K562 (cell line): ENCODE data around the gene PTPN7. TPM values are rescaled to one million over a fixed set of nuclear protein-coding genes. Genes with fewer than 3 reads are reported as not detected.

Experiments
- CHD2 ChIP-seq: IDR thresholded peaks from 2 replicates; pipeline ENCODE4 v1.6.1; 2011; ENCODE audit warnings: low read depth, low read length
- DACH1 ChIP-seq: fragments of 450-650 bp; IDR thresholded peaks from 2 replicates; pipeline ENCODE4 v1.6.1; 2018; ENCODE audit not compliant: partially characterized antibody
- E2F3 ChIP-seq: fragments of 250-450 bp; sonication (Bioruptor Pico); IDR thresholded peaks from 2 replicates; pipeline ENCODE4 v1.4.0; 2020; ENCODE audit warnings: mild to moderate bottlenecking
- HCFC1 ChIP-seq: IDR thresholded peaks from 2 replicates; pipeline ENCODE4 v1.6.1; 2012; ENCODE audit warnings: low read depth, low read length, improper control_type of control experiment
- HNRNPK ChIP-seq: fragments of 200-400 bp; formaldehyde crosslinking; IDR thresholded peaks from one replicate; pipeline ENCODE4 v1.6.1; 2018; ENCODE audit warnings: mild to moderate bottlenecking, low read depth, low read length; ENCODE audit not compliant: poor library complexity, severe bottlenecking
- NEUROD1 ChIP-seq: fragments of 150-350 bp; IDR thresholded peaks from 2 replicates; pipeline ENCODE4 v1.6.1; 2014; ENCODE audit warnings: borderline replicate concordance, low read length, low read depth; ENCODE audit not compliant: partially characterized antibody
- RBM22 ChIP-seq: fragments of 200-400 bp; formaldehyde crosslinking; IDR thresholded peaks from 2 replicates; pipeline ENCODE4 v1.6.1; 2018; ENCODE audit warnings: low read length, low read depth; ENCODE audit not compliant: poor library complexity, severe bottlenecking
- RBM34 ChIP-seq: fragments of 200-400 bp; formaldehyde crosslinking; IDR thresholded peaks from 2 replicates; pipeline ENCODE4 v1.6.1; 2018; ENCODE audit warnings: low read length, borderline replicate concordance; ENCODE audit not compliant: insufficient read depth
- TBL1XR1 ChIP-seq, 2 experiments: IDR thresholded peaks; 2 replicates each; pipeline ENCODE4 v1.6.1; 2012; ENCODE audit warnings: improper control_type of control experiment in 2 of 2, low read length in 2 of 2, mild to moderate bottlenecking in 1 of 2
- ZNF695 ChIP-seq: fragments of 450-650 bp; formaldehyde crosslinking; IDR thresholded peaks from 2 replicates; pipeline ENCODE4 v1.4.0; 2020; ENCODE audit warnings: mild to moderate bottlenecking, moderate library complexity
- ZNF830 ChIP-seq: fragments of 250-450 bp; sonication (Bioruptor Pico); IDR thresholded peaks from 2 replicates; pipeline ENCODE4 v1.5.0; 2021; ENCODE audit warnings: mild to moderate bottlenecking
- polyA plus RNA-seq, 8 experiments: library from polyadenylated mRNA; depleted of rRNA in 4 of 8; stranded (reverse) in 5 of 8; unstranded in 3 of 8; fragments of >200 nt; fragmentation: Nextera tagmentation in 2 of 8; fragmentation: Illumina TruSeq in 1 of 8; extraction: Ambion mirVana in 2 of 8; extraction: Trizol in 1 of 8; gene quantifications; 2 replicates each; pipeline versions ENCODE4 v1.2.1 to v1.2.3, GENCODE V29; 2011 to 2014; ENCODE audit warnings: inconsistent platforms in 1 of 8, missing spikeins in 1 of 8
- total RNA-seq, 7 experiments: library from RNA; depleted of rRNA in 6 of 7; stranded (reverse); fragments of >200 nt in 6 of 7; fragmentation: Illumina TruSeq in 2 of 7; extraction: Trizol in 2 of 7; gene quantifications; 2 replicates each; pipeline versions ENCODE4 v1.2.1 to v1.2.3, GENCODE V29; 2011 to 2021; ENCODE audit warnings: low replicate concordance in 1 of 7
- TF ChIP-seq, protein P1 (sequence below): sonication (generic); formaldehyde crosslinking; IDR thresholded peaks from 2 replicates; pipeline ENCODE4 v1.8.0; 2022; ENCODE audit warnings: missing genetic modification reagents, mild to moderate bottlenecking, moderate library complexity, borderline replicate concordance
- TF ChIP-seq, protein P2 (sequence below), 3 experiments: fragments of 200-800 bp in 1 of 3; fragments of 250-450 bp in 1 of 3; fragments of 450-650 bp in 1 of 3; sonication (Bioruptor Pico) in 1 of 3; sonication (Bioruptor generic) in 1 of 3; formaldehyde crosslinking in 1 of 3; IDR thresholded peaks; 2 replicates each; pipeline versions ENCODE4 v1.6.1 to v1.8.0; 2016 to 2022; ENCODE audit warnings: mild to moderate bottlenecking in 2 of 3, missing genetic modification characterization in 2 of 3, missing compliant biosample characterization in 1 of 3, moderate library complexity in 1 of 3

Gene PTPN7
- total and polyA plus RNA-seq, 9 of the 15 experiments (the other 6 are each of a cell fraction or from before 2014, with no cell fraction given) = 18.7 to 144 (median 120) TPM

DNA sequence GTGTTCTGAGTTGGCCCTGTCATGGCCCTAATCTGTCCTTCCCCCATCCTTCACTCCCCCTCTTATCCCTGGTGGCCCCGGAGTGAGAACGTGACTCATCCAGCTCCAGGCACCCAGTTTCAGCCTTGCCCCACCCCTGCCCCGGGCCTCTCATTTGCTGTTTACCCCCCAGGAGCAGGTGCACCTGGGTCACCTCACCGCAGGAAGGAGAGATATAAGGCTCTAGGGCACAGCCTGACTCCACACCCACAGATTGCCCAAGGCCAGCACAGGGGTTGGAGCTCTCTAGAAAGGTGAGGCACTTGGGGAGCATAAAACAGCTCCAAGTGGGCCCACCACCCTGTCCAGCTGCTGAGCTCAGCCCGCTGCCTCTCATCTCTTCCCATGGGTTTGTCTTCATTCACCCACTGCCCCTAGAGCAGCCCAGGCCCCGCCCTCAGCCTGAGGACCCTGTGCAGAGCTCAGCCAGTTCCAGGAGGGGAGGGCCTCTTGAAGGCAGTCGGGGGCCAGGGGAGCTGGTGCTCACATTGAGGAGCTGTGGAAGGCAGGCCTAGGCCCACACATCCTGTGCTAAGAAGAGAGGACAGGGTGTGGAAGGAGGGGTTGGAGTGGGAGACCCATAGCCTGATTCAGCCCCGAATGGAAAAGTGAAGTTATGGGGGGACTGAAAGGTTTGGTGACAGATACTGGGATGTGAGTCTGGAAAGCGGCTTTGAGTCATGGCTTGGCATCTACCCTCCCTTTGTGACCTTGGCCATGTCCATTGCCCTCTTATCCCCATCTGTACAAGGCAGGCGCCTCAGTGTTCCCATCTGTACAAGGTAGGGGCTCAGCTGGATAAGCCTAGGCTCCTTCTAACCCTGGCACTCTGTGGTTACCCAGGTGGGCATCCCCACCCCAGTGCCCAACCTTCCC lies 53.8 kb downstream of the PTPN7 start (continued):
- TF ChIP-seq HNRNPK (no peak), ZNF695 (CRISPR knock-in tag) (no peak), RBM34 (no peak), TBL1XR1 (IDR thresholded peaks at IDR 0.05; ENCODE audit: low read length in 2 of 2) (no peak; a peak in 1 of 4 replicates), CHD2 (peak; percentile 33; the same call in 1 of the 2 replicates), E2F3 (CRISPR knock-in tag) (no peak), HCFC1 (no peak), ZNF830 (CRISPR knock-in tag) (no peak), DACH1 (no peak), RBM22 (no peak), NEUROD1 (peak; percentile 73)
- TF ChIP-seq, protein P1, sequence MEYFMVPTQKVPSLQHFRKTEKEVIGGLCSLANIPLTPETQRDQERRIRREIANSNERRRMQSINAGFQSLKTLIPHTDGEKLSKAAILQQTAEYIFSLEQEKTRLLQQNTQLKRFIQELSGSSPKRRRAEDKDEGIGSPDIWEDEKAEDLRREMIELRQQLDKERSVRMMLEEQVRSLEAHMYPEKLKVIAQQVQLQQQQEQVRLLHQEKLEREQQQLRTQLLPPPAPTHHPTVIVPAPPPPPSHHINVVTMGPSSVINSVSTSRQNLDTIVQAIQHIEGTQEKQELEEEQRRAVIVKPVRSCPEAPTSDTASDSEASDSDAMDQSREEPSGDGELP (CRISPR knock-in tag) = no peak
- TF ChIP-seq, protein P2, sequence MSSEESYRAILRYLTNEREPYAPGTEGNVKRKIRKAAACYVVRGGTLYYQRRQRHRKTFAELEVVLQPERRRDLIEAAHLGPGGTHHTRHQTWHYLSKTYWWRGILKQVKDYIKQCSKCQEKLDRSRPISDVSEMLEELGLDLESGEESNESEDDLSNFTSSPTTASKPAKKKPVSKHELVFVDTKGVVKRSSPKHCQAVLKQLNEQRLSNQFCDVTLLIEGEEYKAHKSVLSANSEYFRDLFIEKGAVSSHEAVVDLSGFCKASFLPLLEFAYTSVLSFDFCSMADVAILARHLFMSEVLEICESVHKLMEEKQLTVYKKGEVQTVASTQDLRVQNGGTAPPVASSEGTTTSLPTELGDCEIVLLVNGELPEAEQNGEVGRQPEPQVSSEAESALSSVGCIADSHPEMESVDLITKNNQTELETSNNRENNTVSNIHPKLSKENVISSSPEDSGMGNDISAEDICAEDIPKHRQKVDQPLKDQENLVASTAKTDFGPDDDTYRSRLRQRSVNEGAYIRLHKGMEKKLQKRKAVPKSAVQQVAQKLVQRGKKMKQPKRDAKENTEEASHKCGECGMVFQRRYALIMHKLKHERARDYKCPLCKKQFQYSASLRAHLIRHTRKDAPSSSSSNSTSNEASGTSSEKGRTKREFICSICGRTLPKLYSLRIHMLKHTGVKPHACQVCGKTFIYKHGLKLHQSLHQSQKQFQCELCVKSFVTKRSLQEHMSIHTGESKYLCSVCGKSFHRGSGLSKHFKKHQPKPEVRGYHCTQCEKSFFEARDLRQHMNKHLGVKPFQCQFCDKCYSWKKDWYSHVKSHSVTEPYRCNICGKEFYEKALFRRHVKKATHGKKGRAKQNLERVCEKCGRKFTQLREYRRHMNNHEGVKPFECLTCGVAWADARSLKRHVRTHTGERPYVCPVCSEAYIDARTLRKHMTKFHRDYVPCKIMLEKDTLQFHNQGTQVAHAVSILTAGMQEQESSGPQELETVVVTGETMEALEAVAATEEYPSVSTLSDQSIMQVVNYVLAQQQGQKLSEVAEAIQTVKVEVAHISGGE (CRISPR knock-in tag; IDR thresholded peaks at IDR 0.05) = peak in 1 of 3 experiments; percentile 44; a peak in 1 of 6 replicates
